ENCODE measurements around the gene NMT1.
"Not testable (repeated sequence)": the region's sequence is repeated elsewhere in the genome, so short reads cannot be mapped to it uniquely, and the experiment has no call there.

Gene NMT1

GRCh38 chr17:45038728-45039634 lies 22.1 kb upstream of the NMT1 start:
- no peak for DNase-seq

- DNase-seq: no peak
Observed at GRCh38 chr17:45040459-45040858, 20.7 kb upstream of the NMT1 start.

- DNase-seq: peak; percentile 23
Observed at GRCh38 chr17:45042346-45043120, 18.6 kb upstream of the NMT1 start.

- DNase-seq: no peak
Observed at GRCh38 chr17:45043813-45044540, 17.1 kb upstream of the NMT1 start.

GRCh38 chr17:45046537-45047125 lies 14.5 kb upstream of the NMT1 start:
- no peak for DNase-seq

GRCh38 chr17:45048795-45049563 lies 12.1 kb upstream of the NMT1 start:
- DNase-seq: no peak

- no peak for DNase-seq
Observed at GRCh38 chr17:45050481-45051059, 10.5 kb upstream of the NMT1 start.

GRCh38 chr17:45051060-45051719 lies 9.9 kb upstream of the NMT1 start, which contains the start of gene DCAKD:
TSS of gene DCAKD (minus strand) at chr17:45051632. CDS start at chr17:45034885, 16,747 bp downstream.
- DNase-seq: peak; percentile 96

GRCh38 chr17:45051720-45052051 lies 9.4 kb upstream of the NMT1 start:
- not testable (repeated sequence) for DNase-seq

- peak; percentile 73 for DNase-seq
Observed at GRCh38 chr17:45052052-45052772, 8.9 kb upstream of the NMT1 start.

GRCh38 chr17:45060382-45060796 lies 728 bp upstream of the NMT1 start:
- no peak for DNase-seq

GRCh38 chr17:45061606-45062205 lies 589 bp downstream of the NMT1 start:
- DNase-seq: no peak

- DNase-seq: no peak
Observed at GRCh38 chr17:45063198-45063597, 2.1 kb downstream of the NMT1 start.

- DNase-seq: no peak
Observed at GRCh38 chr17:45067637-45068036, 6.5 kb downstream of the NMT1 start.

GRCh38 chr17:45070001-45070400 lies 8.9 kb downstream of the NMT1 start:
- no peak for DNase-seq

- no peak for DNase-seq
Observed at GRCh38 chr17:45070809-45071208, 9.7 kb downstream of the NMT1 start.

GRCh38 chr17:45073414-45074070 lies 12.4 kb downstream of the NMT1 start:
- peak; percentile 8 for DNase-seq

- DNase-seq: no peak
Observed at GRCh38 chr17:45077643-45078042, 16.5 kb downstream of the NMT1 start.

- DNase-seq: no peak
Observed at GRCh38 chr17:45081047-45081703, 20.1 kb downstream of the NMT1 start.

All from eye (tissue), 1 donor.